Endothelial cell of umbilical vein (primary cell): ENCODE data around the gene MBD6. TPM values are rescaled to one million over a fixed set of nuclear protein-coding genes. Genes with fewer than 3 reads are reported as not detected.

Source experiments
- BruUV-seq: library from RNA; stranded (reverse); fragments of 400-500 nt; replicated peaks from 2 replicates; lab custom pipeline; 2021; lab: Mats Ljungman, UMichigan
- CTCF ChIA-PET: fragments of 300-600, 350-600 bp; sonication (Branson Sonifier 250); formaldehyde crosslinking; loops from one replicate; lab custom pipeline; 2021; ENCODE audit warnings: antibody characterized with exemption, inconsistent platforms; lab: Charles Lee
- POLR2A ChIA-PET: fragments of 300-600, 350-600 bp; sonication (Branson Sonifier 250); formaldehyde crosslinking; loops from one replicate; lab custom pipeline; 2021; ENCODE audit warnings: antibody characterized with exemption, inconsistent platforms; lab: Charles Lee
- DNase-seq: peaks from one replicate; pipeline ENCODE4 v3.0.0-alpha.2; 2011; ENCODE audit warnings: low read depth, low spot score
- FAIRE-seq: peaks from 2 replicates; lab custom pipeline; 2011; peaks lifted over from hg19 to GRCh38; lab: Jason Lieb, UNC
- H2AFZ ChIP-seq: 2 replicates; pipeline ENCODE4 v1.6.0; 2012; ENCODE audit warnings: low read depth, low read length, control low read depth, inconsistent platforms
- H3K27ac ChIP-seq: 2 replicates; pipeline ENCODE4 v1.5.1; 2011; ENCODE audit warnings: low read depth, mild to moderate bottlenecking, control low read depth, low read length, moderate library complexity; ENCODE audit not compliant: insufficient read depth
- H3K27me3 ChIP-seq, 2 experiments: 2 replicates each; pipeline versions ENCODE4 v1.6.0 to v1.6.1; 2011; ENCODE audit warnings: low read length in 2 of 2, mixed read lengths in 1 of 2; ENCODE audit not compliant: control insufficient read depth in 2 of 2, insufficient read depth in 2 of 2
- H3K36me3 ChIP-seq, 2 experiments: 2 replicates in 1 of 2; 3 replicates in 1 of 2; pipeline ENCODE4 v1.5.1; 2011; ENCODE audit warnings: low read length in 2 of 2, mild to moderate bottlenecking in 1 of 2, moderate library complexity in 1 of 2; ENCODE audit not compliant: control insufficient read depth in 2 of 2, insufficient read depth in 2 of 2; ENCODE audit errors: extremely low read depth in 1 of 2
- H3K4me1 ChIP-seq: 3 replicates; pipeline ENCODE4 v1.5.1; 2011; ENCODE audit warnings: mild to moderate bottlenecking, low read length; ENCODE audit not compliant: control insufficient read depth, insufficient read depth; ENCODE audit errors: extremely low read depth
- H3K4me2 ChIP-seq: 2 replicates; pipeline ENCODE4 v1.6.1; 2011; ENCODE audit warnings: low read length, control low read depth, mixed read lengths; ENCODE audit not compliant: insufficient read depth
- H3K4me3 ChIP-seq, 3 experiments: fragments of 200-600 bp in 1 of 3; sonication (generic), shearing (Covaris generic) in 1 of 3; replicated peaks in 1 of 3; 2 replicates each; pipeline ENCODE4 v1.5.1; 2011 to 2016; ENCODE audit warnings: control low read depth in 3 of 3, low read length in 3 of 3, mild to moderate bottlenecking in 2 of 3, inconsistent platforms in 1 of 3, low read depth in 1 of 3, moderate library complexity in 1 of 3; ENCODE audit not compliant: insufficient read depth in 1 of 3
- H3K79me2 ChIP-seq: 2 replicates; pipeline ENCODE4 v1.6.0; 2012; ENCODE audit warnings: low read length, inconsistent platforms; ENCODE audit not compliant: control insufficient read depth, insufficient read depth
- H3K9ac ChIP-seq: replicated peaks from 2 replicates; pipeline ENCODE3; 2011; ENCODE audit warnings: low read length, control low read depth; ENCODE audit not compliant: insufficient read depth; ENCODE audit errors: extremely low read depth
- H3K9me1 ChIP-seq: replicated peaks from 3 replicates; pipeline ENCODE4 v1.6.0; 2011; ENCODE audit warnings: mild to moderate bottlenecking, low read length; ENCODE audit not compliant: control insufficient read depth, insufficient read depth; ENCODE audit errors: extremely low read depth
- H3K9me3 ChIP-seq: replicated peaks from 2 replicates; pipeline ENCODE4 v1.5.1; 2012; ENCODE audit warnings: low read length, inconsistent platforms; ENCODE audit not compliant: control insufficient read depth, insufficient read depth
- H4K20me1 ChIP-seq: replicated peaks from 2 replicates; pipeline ENCODE3; 2011; ENCODE audit warnings: mild to moderate bottlenecking, low read length; ENCODE audit not compliant: control insufficient read depth, insufficient read depth; ENCODE audit errors: extremely low read depth
- CTCF ChIP-seq, 2 donors: IDR thresholded peaks; 1 replicate in 1 of 2; 2 replicates in 1 of 2; pipeline ENCODE4 v1.5.1; 2011; ENCODE audit warnings: low read length in 2 of 2, mild to moderate bottlenecking in 2 of 2, moderate library complexity in 2 of 2, control low read depth in 1 of 2, inconsistent platforms in 1 of 2, low read depth in 1 of 2; ENCODE audit not compliant: insufficient read depth in 1 of 2; ENCODE audit errors: extremely low read depth in 1 of 2
- EZH2 ChIP-seq: IDR thresholded peaks from 2 replicates; pipeline ENCODE4 v1.6.1; 2012; ENCODE audit warnings: borderline replicate concordance, low read depth, mild to moderate bottlenecking, moderate library complexity, low read length, inconsistent platforms; ENCODE audit not compliant: severe bottlenecking
- FOS ChIP-seq: IDR thresholded peaks from 2 replicates; pipeline ENCODE4 v1.6.1; 2011; ENCODE audit warnings: mild to moderate bottlenecking, low read length, moderate library complexity, borderline replicate concordance; ENCODE audit not compliant: insufficient read depth
- GATA2 ChIP-seq: IDR thresholded peaks from 2 replicates; pipeline ENCODE4 v1.7.0; 2011; ENCODE audit warnings: low read depth, mild to moderate bottlenecking, moderate library complexity, mixed read lengths, low read length; ENCODE audit not compliant: insufficient read length, insufficient read depth
- JUN ChIP-seq: IDR thresholded peaks from 2 replicates; pipeline ENCODE4 v1.6.1; 2011; ENCODE audit warnings: borderline replicate concordance, low read depth; ENCODE audit not compliant: insufficient read length, insufficient read depth
- MAX ChIP-seq: IDR thresholded peaks from 2 replicates; pipeline ENCODE4 v1.6.1; 2011; ENCODE audit not compliant: insufficient read depth, insufficient read length
- MYC ChIP-seq: IDR thresholded peaks from one replicate; pipeline ENCODE4 v1.6.1; 2011; ENCODE audit warnings: mild to moderate bottlenecking, low read depth, low read length
- POLR2A ChIP-seq: IDR thresholded peaks from 2 replicates; pipeline ENCODE4 v1.6.1; 2012; ENCODE audit warnings: low read depth, mild to moderate bottlenecking, control low read depth, low read length
- POLR2AphosphoS5 ChIP-seq: IDR thresholded peaks from 2 replicates; pipeline ENCODE4 v1.6.1; 2012; ENCODE audit warnings: low read depth, mild to moderate bottlenecking, control low read depth, low read length, moderate library complexity; ENCODE audit not compliant: insufficient read depth
- dilution Hi-C: fragments of 300-500 bp; cut with MboI; formaldehyde crosslinking; loops from one replicate; pipeline ENCODE4 v1.15.0; 2019; ENCODE audit warnings: low sequenced_read_pairs; ENCODE audit not compliant: extremely low pct_ligation_motif_present
- intact Hi-C: fragments of 100-400 bp; cut with micrococcal nuclease; formaldehyde crosslinking; loops from one replicate; pipeline ENCODE4 v1.10.0; 2022
- polyA plus RNA-seq, 4 experiments: library from polyadenylated mRNA; depleted of rRNA in 3 of 4; stranded (reverse) in 3 of 4; unstranded in 1 of 4; fragments of >200 nt; gene quantifications; 2 replicates each; pipeline versions ENCODE4 v1.2.1 to v1.2.3, GENCODE V29; 2011 to 2012; ENCODE audit warnings: missing spikeins in 1 of 4
- total RNA-seq: library from RNA; stranded (reverse); gene quantifications from 2 replicates; pipeline ENCODE4 v1.2.3, GENCODE V29; 2021

The MBD6 gene
- total and polyA plus RNA-seq, 2 donors (not counting 3 experiments of a cell fraction or from before 2014, with no cell fraction given) = 10.6 to 95.2 TPM

GRCh38 chr12:57533108-57533507, 10.5 kb downstream of the MBD6 start:
- Histone ChIP-seq H3K4me2 (no peak overlapping the region), H3K79me2 (no peaks in the 10 kb centered on the region), H3K27me3 (no peaks in the 10 kb centered on the region), H3K9me1 (no peaks in the 10 kb centered on the region), H3K9me3 (no peaks in the 10 kb centered on the region), H3K27ac (no peak overlapping the region), H3K36me3 (peaks cover 31 to 53% of the 10 kb centered on the region in 2 experiments), H4K20me1 (no peaks in the 10 kb centered on the region), H2AFZ (no peak overlapping the region), H3K9ac (no peak overlapping the region), H3K4me3 (no peak overlapping the region), H3K4me1 (no peaks in the 10 kb centered on the region)
- DNase-seq (no peak), FAIRE-seq (no peak)
- TF ChIP-seq POLR2AphosphoS5 (no peak), POLR2A (no peak), MAX (no peak), CTCF (IDR thresholded peaks at IDR 0.05; ENCODE audit: extremely low read depth in 1 of 2, insufficient read depth in 1 of 2, low read depth in 1 of 2, low read length in 2 of 2) (no peak), GATA2 (no peak), JUN (no peak), MYC (no peak), EZH2 (no peak), FOS (no peak)
- POLR2A ChIA-PET = no interaction called here
- dilution Hi-C loops (no loop called here), intact Hi-C loops (no loop called here)
- CTCF ChIA-PET = no interaction called here
- no TSS peak for BruUV-seq
